WTC11 (cell line): ENCODE data around the gene UNKL.

Experiments
- CREB1 ChIP-seq: sonication (generic); formaldehyde crosslinking; IDR thresholded peaks from 2 replicates; pipeline ENCODE4 v1.8.0; 2023; ENCODE audit warnings: mild to moderate bottlenecking, missing genetic modification reagents
- CTCF ChIP-seq: fragments of 200-600 bp; IDR thresholded peaks from 2 replicates; pipeline ENCODE4 v1.8.0; 2022; ENCODE audit warnings: antibody characterized with exemption
- E2F1 ChIP-seq: sonication (generic); formaldehyde crosslinking; IDR thresholded peaks from 2 replicates; pipeline ENCODE4 v1.8.0; 2022; ENCODE audit warnings: mild to moderate bottlenecking, missing genetic modification reagents
- FOXK1 ChIP-seq: sonication (generic); formaldehyde crosslinking; IDR thresholded peaks from 2 replicates; pipeline ENCODE4 v1.8.0; 2022; ENCODE audit warnings: mild to moderate bottlenecking, moderate library complexity, missing genetic modification reagents
- GTF2I ChIP-seq: fragments of 250-450 bp; sonication (Bioruptor Pico); conservative IDR thresholded peaks from 2 replicates; pipeline ENCODE4 v1.4.0; 2021; ENCODE audit warnings: mild to moderate bottlenecking
- JUN ChIP-seq: sonication (generic); formaldehyde crosslinking; IDR thresholded peaks from 2 replicates; pipeline ENCODE4 v1.8.0; 2023; ENCODE audit warnings: mild to moderate bottlenecking, missing genetic modification reagents
- TEAD4 ChIP-seq: sonication (generic); formaldehyde crosslinking; IDR thresholded peaks from 2 replicates; pipeline ENCODE4 v1.8.0; 2022; ENCODE audit warnings: mild to moderate bottlenecking, missing genetic modification reagents
- TF ChIP-seq, protein P1 (sequence below): sonication (generic); formaldehyde crosslinking; IDR thresholded peaks from 2 replicates; pipeline ENCODE4 v1.8.1; 2022; ENCODE audit warnings: low read depth, mild to moderate bottlenecking, moderate library complexity, missing genetic modification reagents, borderline replicate concordance

DNA sequence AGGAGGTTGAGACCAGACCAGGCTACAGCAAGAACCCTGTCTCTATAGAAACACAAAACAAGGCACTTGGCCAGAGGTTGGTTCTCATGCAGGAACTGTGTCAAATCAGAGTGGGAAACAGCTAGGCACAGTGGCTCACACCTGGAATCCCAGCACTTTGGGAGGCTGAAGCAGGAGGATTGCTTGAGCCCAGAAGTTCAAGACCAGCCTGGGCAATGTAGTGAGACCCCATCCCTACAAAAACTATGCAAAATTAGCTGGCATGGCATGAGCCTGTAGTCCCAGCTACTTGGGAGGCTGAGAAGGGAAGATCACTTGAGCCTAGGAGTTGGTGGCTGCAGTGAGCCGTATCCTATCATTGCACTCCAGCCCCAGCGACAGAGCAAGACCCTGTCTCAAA, 1.7 kb downstream of the UNKL start:
- TF ChIP-seq TEAD4 (CRISPR knock-in tag) = no peak
- no peak for TF ChIP-seq GTF2I (CRISPR knock-in tag)
- no peak for TF ChIP-seq JUN
- no peak for TF ChIP-seq E2F1 (CRISPR knock-in tag)
- TF ChIP-seq FOXK1 (CRISPR knock-in tag) = no peak
- TF ChIP-seq CREB1 (CRISPR knock-in tag) = no peak
- no peak for TF ChIP-seq CTCF
- TF ChIP-seq, protein P1, sequence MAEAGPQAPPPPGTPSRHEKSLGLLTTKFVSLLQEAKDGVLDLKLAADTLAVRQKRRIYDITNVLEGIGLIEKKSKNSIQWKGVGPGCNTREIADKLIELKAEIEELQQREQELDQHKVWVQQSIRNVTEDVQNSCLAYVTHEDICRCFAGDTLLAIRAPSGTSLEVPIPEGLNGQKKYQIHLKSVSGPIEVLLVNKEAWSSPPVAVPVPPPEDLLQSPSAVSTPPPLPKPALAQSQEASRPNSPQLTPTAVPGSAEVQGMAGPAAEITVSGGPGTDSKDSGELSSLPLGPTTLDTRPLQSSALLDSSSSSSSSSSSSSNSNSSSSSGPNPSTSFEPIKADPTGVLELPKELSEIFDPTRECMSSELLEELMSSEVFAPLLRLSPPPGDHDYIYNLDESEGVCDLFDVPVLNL = no peak
